HG02571 (cell line): Measurements from ENCODE around the gene GRB2.
"Not testable (repeated sequence)": the region's sequence is repeated elsewhere in the genome, so short reads cannot be mapped to it uniquely, and the experiment has no call there.

Source experiments
- ATAC-seq: cut with Tn5 transposase; IDR thresholded peaks from one replicate; pipeline ENCODE4 v1.9.1; 2021; ENCODE audit warnings: mild to moderate bottlenecking, moderate library complexity; ENCODE audit not compliant: unreplicated experiment

Gene GRB2

GRCh38 chr17:75405365-75406221 lies at the start of gene GRB2:
GRB2 (minus strand) TSS chr17:75405678; CDS start chr17:75393628, 12,050 bp downstream.
- ATAC-seq: peak; percentile 79

GRCh38 chr17:75454672-75455071 lies 49.2 kb upstream of the GRB2 start:
- not testable (repeated sequence) for ATAC-seq

- ATAC-seq: no peak
Measured at GRCh38 chr17:75454193-75454592, 48.7 kb upstream of the GRB2 start.

- no peak for ATAC-seq
Measured at GRCh38 chr17:75450270-75450669, 44.8 kb upstream of the GRB2 start.

- ATAC-seq: no peak
Measured at GRCh38 chr17:75447951-75448856, 42.7 kb upstream of the GRB2 start.

GRCh38 chr17:75445896-75446295 lies 40.4 kb upstream of the GRB2 start:
- not testable (repeated sequence) for ATAC-seq

- no peak for ATAC-seq
Measured at GRCh38 chr17:75445296-75445695, 39.8 kb upstream of the GRB2 start.

- no peak for ATAC-seq
Measured at GRCh38 chr17:75442168-75443103, 37.0 kb upstream of the GRB2 start.

- no peak for ATAC-seq
Measured at GRCh38 chr17:75440738-75441448, 35.4 kb upstream of the GRB2 start.

GRCh38 chr17:75439287-75439686 lies 33.8 kb upstream of the GRB2 start:
- ATAC-seq: no peak

- ATAC-seq: not testable (repeated sequence)
Measured at GRCh38 chr17:75437404-75437803, 31.9 kb upstream of the GRB2 start.

- ATAC-seq: not testable (repeated sequence)
Measured at GRCh38 chr17:75434433-75434832, 29.0 kb upstream of the GRB2 start.

- ATAC-seq: no peak
Measured at GRCh38 chr17:75433218-75433783, 27.8 kb upstream of the GRB2 start.

GRCh38 chr17:75430159-75430974 lies 24.9 kb upstream of the GRB2 start:
- ATAC-seq: no peak

GRCh38 chr17:75428543-75429469 lies 23.3 kb upstream of the GRB2 start:
- no peak for ATAC-seq

- ATAC-seq: no peak
Measured at GRCh38 chr17:75418531-75418930, 13.1 kb upstream of the GRB2 start.

- no peak for ATAC-seq
Measured at GRCh38 chr17:75417054-75417580, 11.6 kb upstream of the GRB2 start.
